Keratinocyte (primary cell): ENCODE results near the gene ZCCHC24. TPM values are rescaled to one million over a fixed set of nuclear protein-coding genes. Genes with fewer than 3 reads are reported as not detected.

Experiments used
- DNase-seq: peaks from one replicate; pipeline ENCODE4 v3.0.0-alpha.2; 2011; ENCODE audit warnings: low read depth, missing footprints, low spot score
- FAIRE-seq: peaks from 2 replicates; lab custom pipeline; 2011; peaks lifted over from hg19 to GRCh38; lab: Jason Lieb, UNC
- H2AFZ ChIP-seq: 2 replicates; pipeline ENCODE4 v1.6.0; 2012; ENCODE audit warnings: low read length, control low read depth, inconsistent platforms; ENCODE audit not compliant: control insufficient read depth
- H3K27ac ChIP-seq: 2 replicates; pipeline ENCODE4 v1.5.1; 2011; ENCODE audit warnings: low read length; ENCODE audit not compliant: control insufficient read depth, insufficient read depth
- H3K27me3 ChIP-seq: 3 replicates; pipeline ENCODE4 v1.6.0; 2011; ENCODE audit warnings: low read length; ENCODE audit not compliant: control insufficient read depth, insufficient read depth; ENCODE audit errors: extremely low read depth
- H3K36me3 ChIP-seq, 2 experiments: 2 replicates in 1 of 2; 3 replicates in 1 of 2; pipeline ENCODE4 v1.5.1; 2011; ENCODE audit warnings: low read length in 2 of 2, mild to moderate bottlenecking in 1 of 2; ENCODE audit not compliant: control insufficient read depth in 2 of 2, insufficient read depth in 2 of 2; ENCODE audit errors: extremely low read depth in 1 of 2
- H3K4me1 ChIP-seq: 3 replicates; pipeline ENCODE4 v1.5.1; 2011; ENCODE audit warnings: low read length; ENCODE audit not compliant: control insufficient read depth, insufficient read depth; ENCODE audit errors: extremely low read depth
- H3K4me2 ChIP-seq: 3 replicates; pipeline ENCODE4 v1.6.0; 2011; ENCODE audit warnings: low read depth, low read length; ENCODE audit not compliant: control insufficient read depth, insufficient read depth; ENCODE audit errors: extremely low read depth
- H3K4me3 ChIP-seq, 3 experiments: fragments of 200-600 bp in 1 of 3; sonication (generic) in 1 of 3; 2 replicates in 2 of 3; 3 replicates in 1 of 3; pipeline ENCODE4 v1.5.1; 2011 to 2016; ENCODE audit warnings: low read length in 3 of 3, mild to moderate bottlenecking in 3 of 3, control low read depth in 2 of 3, inconsistent platforms in 1 of 3, low read depth in 1 of 3, mixed read lengths in 1 of 3, mixed run types in 1 of 3, moderate library complexity in 1 of 3; ENCODE audit not compliant: control insufficient read depth in 2 of 3, insufficient read depth in 2 of 3; ENCODE audit errors: extremely low read depth in 1 of 3
- H3K79me2 ChIP-seq: 2 replicates; pipeline ENCODE4 v1.6.0; 2012; ENCODE audit warnings: low read length; ENCODE audit not compliant: control insufficient read depth, insufficient read depth
- H3K9ac ChIP-seq: 3 replicates; pipeline ENCODE4 v1.6.0; 2011; ENCODE audit warnings: low read length; ENCODE audit not compliant: control insufficient read depth, insufficient read depth; ENCODE audit errors: extremely low read depth
- H3K9me1 ChIP-seq: 3 replicates; pipeline ENCODE4 v1.6.0; 2011; ENCODE audit warnings: low read length; ENCODE audit not compliant: control insufficient read depth, insufficient read depth; ENCODE audit errors: extremely low read depth
- H3K9me3 ChIP-seq: 2 replicates; pipeline ENCODE4 v1.5.1; 2012; ENCODE audit warnings: low read depth, low read length; ENCODE audit not compliant: control insufficient read depth
- H4K20me1 ChIP-seq: 3 replicates; pipeline ENCODE4 v1.6.0; 2011; ENCODE audit warnings: low read length; ENCODE audit not compliant: control insufficient read depth, insufficient read depth; ENCODE audit errors: extremely low read depth
- CTCF ChIP-seq, 3 experiments: IDR thresholded peaks in 1 of 3; conservative IDR thresholded peaks in 1 of 3; optimal IDR thresholded peaks in 1 of 3; 2 replicates in 2 of 3; 3 replicates in 1 of 3; pipeline versions ENCODE3 to v1.5.1; 2011; ENCODE audit warnings: low read length in 3 of 3, mild to moderate bottlenecking in 3 of 3, moderate library complexity in 2 of 3, control low read depth in 1 of 3, inconsistent platforms in 1 of 3; ENCODE audit not compliant: insufficient read depth in 2 of 3; ENCODE audit errors: extremely low read depth in 1 of 3
- EZH2 ChIP-seq: IDR thresholded peaks from one replicate; pipeline ENCODE4 v1.6.1; 2012; ENCODE audit warnings: inconsistent platforms, mild to moderate bottlenecking, low read length, moderate library complexity
- dilution Hi-C: fragments of 300-500 bp; cut with MboI; formaldehyde crosslinking; loops from one replicate; pipeline ENCODE4 v1.7.0; 2020; ENCODE audit warnings: low sequenced_read_pairs; ENCODE audit not compliant: extremely low pct_ligation_motif_present
- polyA plus RNA-seq, 5 experiments: library from polyadenylated mRNA; depleted of rRNA in 3 of 5; stranded (reverse) in 3 of 5; stranded (forward) in 1 of 5; unstranded in 1 of 5; fragments of >200 nt; gene quantifications; 1 replicate in 1 of 5; 2 replicates in 3 of 5; 3 replicates in 1 of 5; pipeline versions ENCODE4 v1.2.1 to v1.2.3, GENCODE V29; 2011 to 2012; ENCODE audit warnings: missing spikeins in 2 of 5, low read depth in 1 of 5, low replicate concordance in 1 of 5

ZCCHC24 gene
- polyA plus RNA-seq, 1 donor (not counting 4 experiments of a cell fraction or from before 2014, with no cell fraction given), result 0.96 TPM

- TF ChIP-seq CTCF (optimal IDR thresholded peaks at IDR 0.05 in 1 of 3, IDR thresholded peaks at IDR 0.05 in 1 of 3, conservative IDR thresholded peaks at IDR 0.05 in 1 of 3; ENCODE audit: extremely low read depth in 1 of 3, insufficient read depth in 2 of 3, low read length in 3 of 3) (no peak), EZH2 (no peak)
- DNase-seq (no peak), FAIRE-seq (no peak)
- dilution Hi-C loops, result no loop called here
- H3K9me3 ChIP-seq, result no peaks in the 10 kb centered on the region
- no peak overlapping the region for H3K9ac ChIP-seq
- no peaks in the 10 kb centered on the region for H3K36me3 ChIP-seq
- H3K4me3 ChIP-seq, result no peak overlapping the region
- H3K79me2 ChIP-seq, result no peaks in the 10 kb centered on the region
- H4K20me1 ChIP-seq, result no peaks in the 10 kb centered on the region
- H3K4me2 ChIP-seq, result no peak overlapping the region
- peaks cover 9% of the 10 kb centered on the region for H3K27me3 ChIP-seq
- H3K27ac ChIP-seq, result no peak overlapping the region
- H3K4me1 ChIP-seq, result no peaks in the 10 kb centered on the region
- no peak overlapping the region for H2AFZ ChIP-seq
- no peaks in the 10 kb centered on the region for H3K9me1 ChIP-seq
These were observed 15.3 kb upstream of the ZCCHC24 start for GRCh38 chr10:79460687-79461086.

GRCh38 chr10:79459243-79459642 is 13.8 kb upstream of the ZCCHC24 start:
- H3K36me3 ChIP-seq, result no peaks in the 10 kb centered on the region
- dilution Hi-C loops, result no loop called here
- H3K79me2 ChIP-seq, result no peaks in the 10 kb centered on the region

More at GRCh38 chr10:79459243-79459642, 13.8 kb upstream of the ZCCHC24 start:
- Histone ChIP-seq H4K20me1 (no peaks in the 10 kb centered on the region), H3K27me3 (peaks cover 9% of the 10 kb centered on the region), H3K9me1 (no peaks in the 10 kb centered on the region), H3K4me2 (no peak overlapping the region), H3K4me3 (no peak overlapping the region), H2AFZ (no peak overlapping the region), H3K9ac (no peak overlapping the region), H3K27ac (no peak overlapping the region), H3K9me3 (no peaks in the 10 kb centered on the region), H3K4me1 (peaks cover 7% of the 10 kb centered on the region)
- DNase-seq (no peak), FAIRE-seq (no peak)
- no peak for TF ChIP-seq EZH2
- no peak for TF ChIP-seq CTCF (optimal IDR thresholded peaks at IDR 0.05 in 1 of 3, IDR thresholded peaks at IDR 0.05 in 1 of 3, conservative IDR thresholded peaks at IDR 0.05 in 1 of 3; ENCODE audit: extremely low read depth in 1 of 3, insufficient read depth in 2 of 3, low read length in 3 of 3)
